Small intestine (tissue), 7 donors: ENCODE results near the gene FOXM1. TPM values are rescaled to one million over a fixed set of nuclear protein-coding genes. Genes with fewer than 3 reads are reported as not detected.

ENCODE experiments used
- DNase-seq, 2 donors: peaks; one replicate each; pipeline versions ENCODE4 v3.0.0 to v3.0.0-alpha.2; 2013
- FAIRE-seq: peaks from 2 replicates; lab custom pipeline; 2012; peaks lifted over from hg19 to GRCh38; lab: Jason Lieb, UNC
- H3K27ac ChIP-seq, 3 donors: one replicate each; pipeline ENCODE4 v1.5.1; 2013; ENCODE audit warnings: low read length in 2 of 3, mild to moderate bottlenecking in 2 of 3, control low read depth in 1 of 3, inconsistent platforms in 1 of 3, low read depth in 1 of 3, moderate library complexity in 1 of 3
- H3K27me3 ChIP-seq, 3 donors: one replicate each; pipeline ENCODE4 v1.6.1; 2013; ENCODE audit warnings: low read length in 3 of 3, inconsistent platforms in 1 of 3; ENCODE audit not compliant: control insufficient read depth in 3 of 3, insufficient read depth in 3 of 3
- H3K36me3 ChIP-seq, 3 donors: one replicate each; pipeline ENCODE4 v1.6.1; 2013; ENCODE audit warnings: low read length in 3 of 3, inconsistent platforms in 1 of 3, low read depth in 1 of 3, mild to moderate bottlenecking in 1 of 3, moderate library complexity in 1 of 3; ENCODE audit not compliant: control insufficient read depth in 3 of 3, insufficient read depth in 2 of 3
- H3K4me1 ChIP-seq, 3 donors: one replicate each; pipeline ENCODE4 v1.6.1; 2013; ENCODE audit warnings: low read length in 2 of 3, inconsistent platforms in 1 of 3, low read depth in 1 of 3, mild to moderate bottlenecking in 1 of 3, moderate library complexity in 1 of 3; ENCODE audit not compliant: control insufficient read depth in 3 of 3, insufficient read depth in 2 of 3
- H3K4me3 ChIP-seq, 3 donors: one replicate each; pipeline ENCODE4 v1.5.1; 2013; ENCODE audit warnings: low read length in 3 of 3, control low read depth in 1 of 3, inconsistent platforms in 1 of 3, low read depth in 1 of 3, mild to moderate bottlenecking in 1 of 3, moderate library complexity in 1 of 3
- H3K9me3 ChIP-seq, 2 donors: one replicate each; pipeline ENCODE4 v1.6.1; 2013; ENCODE audit warnings: low read depth in 1 of 2, low read length in 1 of 2; ENCODE audit not compliant: control insufficient read depth in 2 of 2, insufficient read depth in 1 of 2
- WGBS, 3 donors: extraction: QIAGEN DNeasy Blood & Tissue Kit; methylation state at CpG; one replicate each; pipeline ENCODE4 v1.1.7; 2013; 5-methylcytosine and 5-hydroxymethylcytosine counted together
- polyA plus RNA-seq, 4 donors: library from polyadenylated mRNA; stranded (reverse) in 3 of 4; unstranded in 1 of 4; fragments of 200-250 nt in 3 of 4; fragments of 120-200 nt in 1 of 4; gene quantifications; one replicate each; pipeline versions ENCODE4 v1.2.1 to v1.2.3, GENCODE V29; 2013
- donor health status: healthy with polysubstance abuse.
- donor health status: control.
- donor health status: control.
- donor health status: Bipolar disorder and iron deficiency.
- donor health status: healthy.

FOXM1 gene
- polyA plus RNA-seq, 4 donors = 2.4 to 38.8 (median 10.3) TPM

- H3K9me3 ChIP-seq = no peaks in the 10 kb centered on the region
- no peaks in the 10 kb centered on the region for H3K27me3 ChIP-seq
- no peak overlapping the region for H3K4me3 ChIP-seq
- peaks cover 0 to 23% (median 0%) of the 10 kb centered on the region in 3 donors for H3K36me3 ChIP-seq
- H3K4me1 ChIP-seq = peaks cover 0 to 39% (median 3%) of the 10 kb centered on the region in 3 donors
- FAIRE-seq (no peak), DNase-seq (no peak)
- WGBS, 3 donors = 63 to 87% (median 77%) methylated on average over 7 of the region's 7 CpGs
- H3K27ac ChIP-seq = no peak overlapping the region
Observed at GRCh38 chr12:2857576-2857975, 19.4 kb downstream of the FOXM1 start.

GRCh38 chr12:2857021-2857431 is 19.9 kb downstream of the FOXM1 start, which contains the start of gene TEX52:
Gene TEX52 (minus strand): TSS chr12:2857039. CDS start chr12:2857026, 13 bp downstream.
- Histone ChIP-seq H3K27ac (peak within 1 kb of the TSS in 1 of 3 donors; percentile 26), H3K36me3 (peaks cover 0 to 23% (median 0%) of the 10 kb centered on the region in 3 donors), H3K9me3 (no peaks in the 10 kb centered on the region), H3K4me1 (peaks cover 0 to 39% (median 3%) of the 10 kb centered on the region in 3 donors), H3K27me3 (no peaks in the 10 kb centered on the region), H3K4me3 (no peak within 1 kb of the TSS)
- WGBS, 3 donors = 34 to 78% (median 58%) methylated on average over 3 of the region's 3 CpGs
- DNase-seq (peak in 1 of 2 donors; percentile 62), FAIRE-seq (no peak)

- 73 to 82% (median 81%) methylated on average over 3 of the region's 3 CpGs for WGBS, 3 donors
- Histone ChIP-seq H3K4me3 (no peak overlapping the region), H3K27ac (no peak overlapping the region), H3K27me3 (no peaks in the 10 kb centered on the region), H3K36me3 (peaks cover 0 to 23% (median 0%) of the 10 kb centered on the region in 3 donors), H3K9me3 (no peaks in the 10 kb centered on the region), H3K4me1 (peaks cover 0 to 39% (median 3%) of the 10 kb centered on the region in 3 donors)
- no peak for DNase-seq
- FAIRE-seq = no peak
Observed at GRCh38 chr12:2856051-2856450, 20.9 kb downstream of the FOXM1 start.

GRCh38 chr12:2855546-2855945 is 21.4 kb downstream of the FOXM1 start:
- 25 to 78% (median 39%) methylated on average over 7 of the region's 7 CpGs for WGBS, 3 donors
- Histone ChIP-seq H3K4me3 (no peak overlapping the region), H3K27ac (peak overlapping the region in 1 of 3 donors; percentile 46), H3K36me3 (peaks cover 0 to 23% (median 0%) of the 10 kb centered on the region in 3 donors), H3K9me3 (no peaks in the 10 kb centered on the region), H3K4me1 (peaks cover 0 to 39% (median 3%) of the 10 kb centered on the region in 3 donors), H3K27me3 (no peaks in the 10 kb centered on the region)
- no peak for FAIRE-seq
- DNase-seq = no peak

GRCh38 chr12:2854669-2855453 is 22.1 kb downstream of the FOXM1 start:
- H3K27me3 ChIP-seq = no peaks in the 10 kb centered on the region
- 33 to 66% (median 39%) methylated on average over 21 to 25 of the region's 25 CpGs for WGBS, 3 donors
- no peak overlapping the region for H3K4me3 ChIP-seq
- FAIRE-seq = no peak
- H3K9me3 ChIP-seq = no peaks in the 10 kb centered on the region
- peaks cover 0 to 42% (median 3%) of the 10 kb centered on the region in 3 donors for H3K4me1 ChIP-seq
- H3K36me3 ChIP-seq = peaks cover 0 to 21% (median 0%) of the 10 kb centered on the region in 3 donors
- DNase-seq = peak; percentile 96 to 97
- peak overlapping the region; percentile 68 to 72 (median 70) for H3K27ac ChIP-seq

GRCh38 chr12:2853626-2854025 is 23.3 kb downstream of the FOXM1 start:
- Histone ChIP-seq H3K36me3 (peaks cover 0 to 12% (median 0%) of the 10 kb centered on the region in 3 donors), H3K4me1 (peaks cover 0 to 54% (median 3%) of the 10 kb centered on the region in 3 donors), H3K9me3 (no peaks in the 10 kb centered on the region), H3K27me3 (no peaks in the 10 kb centered on the region), H3K4me3 (no peak overlapping the region), H3K27ac (no peak overlapping the region)
- DNase-seq = peak; percentile 71 to 86
- FAIRE-seq = no peak
- 22 to 26% (median 23%) methylated on average over 11 of the region's 11 CpGs for WGBS, 3 donors

- 92 to 100% (median 95%) methylated on average over 3 of the region's 3 CpGs for WGBS, 3 donors
- Histone ChIP-seq H3K27ac (no peak overlapping the region), H3K27me3 (no peaks in the 10 kb centered on the region), H3K9me3 (no peaks in the 10 kb centered on the region), H3K4me3 (no peak overlapping the region), H3K36me3 (peaks cover 0 to 8% (median 0%) of the 10 kb centered on the region in 3 donors), H3K4me1 (peaks cover 0 to 46% (median 2%) of the 10 kb centered on the region in 3 donors)
- no peak for DNase-seq
- no peak for FAIRE-seq
Observed at GRCh38 chr12:2851931-2852330, 25.0 kb downstream of the FOXM1 start.

- DNase-seq = no peak
- FAIRE-seq = no peak
- WGBS, 3 donors = 51 to 76% (median 67%) methylated on average over 6 of the region's 6 CpGs
Observed at GRCh38 chr12:2845280-2845679, 31.7 kb downstream of the FOXM1 start.

More at GRCh38 chr12:2845280-2845679, 31.7 kb downstream of the FOXM1 start:
- H3K4me3 ChIP-seq = no peak overlapping the region
- peaks cover 0 to 20% (median 0%) of the 10 kb centered on the region in 3 donors for H3K4me1 ChIP-seq
- H3K27me3 ChIP-seq = no peaks in the 10 kb centered on the region
- no peaks in the 10 kb centered on the region for H3K9me3 ChIP-seq
- peaks cover 0 to 32% (median 0%) of the 10 kb centered on the region in 3 donors for H3K36me3 ChIP-seq
- no peak overlapping the region for H3K27ac ChIP-seq
